CD4-positive, alpha-beta T cell treated with Interleukin-6 at 100 ng/mL for 8 hours (primary cell): ENCODE data around the gene SENP1.

Experiments
- DNase-seq: peaks from one replicate; pipeline ENCODE4 v3.0.0-alpha.2; 2020; ENCODE audit warnings: mixed read lengths, low spot score

Gene SENP1

GRCh38 chr12:48067250-48067938 is 38.5 kb downstream of the SENP1 start:
- DNase-seq, result no peak

GRCh38 chr12:48065041-48065440 is 40.8 kb downstream of the SENP1 start:
- no peak for DNase-seq

- DNase-seq, result no peak
Measured at GRCh38 chr12:48063530-48063929, 42.3 kb downstream of the SENP1 start.

GRCh38 chr12:48061938-48062719 is 43.8 kb downstream of the SENP1 start:
- DNase-seq, result no peak

- DNase-seq, result no peak
Measured at GRCh38 chr12:48060474-48060873, 45.4 kb downstream of the SENP1 start.

- DNase-seq, result no peak
Measured at GRCh38 chr12:48058771-48059170, 47.1 kb downstream of the SENP1 start.

GRCh38 chr12:48054955-48055821 is 50.7 kb downstream of the SENP1 start:
- no peak for DNase-seq

- no peak for DNase-seq
Measured at GRCh38 chr12:48053883-48054282, 52.0 kb downstream of the SENP1 start.

GRCh38 chr12:48053122-48053521 is 52.8 kb downstream of the SENP1 start:
- DNase-seq, result no peak

- DNase-seq, result no peak
Measured at GRCh38 chr12:48051681-48052080, 54.2 kb downstream of the SENP1 start.

GRCh38 chr12:48050174-48050573 is 55.7 kb downstream of the SENP1 start:
- DNase-seq, result no peak

- DNase-seq, result no peak
Measured at GRCh38 chr12:48045965-48046518, 59.8 kb downstream of the SENP1 start.

GRCh38 chr12:48045061-48045846 is 60.6 kb downstream of the SENP1 start:
- DNase-seq, result no peak

GRCh38 chr12:48044396-48044795 is 61.5 kb downstream of the SENP1 start:
- no peak for DNase-seq

- DNase-seq, result no peak
Measured at GRCh38 chr12:48043771-48044170, 62.1 kb downstream of the SENP1 start.

- no peak for DNase-seq
Measured at GRCh38 chr12:48041591-48042423, 64.1 kb downstream of the SENP1 start.

GRCh38 chr12:48040354-48040753 is 65.5 kb downstream of the SENP1 start:
- DNase-seq, result no peak

- no peak for DNase-seq
Measured at GRCh38 chr12:48039151-48039550, 66.7 kb downstream of the SENP1 start.

- DNase-seq, result no peak
Measured at GRCh38 chr12:48038085-48038484, 67.8 kb downstream of the SENP1 start.

GRCh38 chr12:48037267-48037915 is 68.5 kb downstream of the SENP1 start:
- DNase-seq, result no peak
